Gastrocnemius medialis (tissue), 4 donors: ENCODE results near the gene PACSIN1. TPM values are rescaled to one million over a fixed set of nuclear protein-coding genes. Genes with fewer than 3 reads are reported as not detected.
A peak's percentile ranks its signal among the peaks of the same experiment; 100 is the strongest.

ENCODE experiments used
- ATAC-seq, 2 donors: fragments of 150-250 bp; one replicate each; pipeline ENCODE4 v1.9.1; 2016
- DNase-seq, 2 donors: peaks; one replicate each; pipeline ENCODE4 v3.0.0-alpha.2; 2019
- H3K27ac ChIP-seq, 4 donors: fragments of 200-600 bp; sonication (generic); 1 replicate in 1 of 4; 2 replicates in 3 of 4; pipeline ENCODE4 v1.5.1; 2016 to 2018; ENCODE audit warnings: mild to moderate bottlenecking in 2 of 4, moderate library complexity in 1 of 4
- H3K27me3 ChIP-seq, 3 donors: fragments of 200-600 bp; sonication (generic) in 2 of 3; 1 replicate in 1 of 3; 2 replicates in 2 of 3; pipeline versions ENCODE4 v1.5.1 to v1.6.0; 2016 to 2019; ENCODE audit warnings: mild to moderate bottlenecking in 1 of 3, moderate library complexity in 1 of 3
- H3K36me3 ChIP-seq, 2 donors: fragments of 200-600 bp; sonication (generic) in 1 of 2; one replicate each; pipeline ENCODE4 v1.5.1; 2017 to 2018
- H3K4me1 ChIP-seq, 2 donors: fragments of 200-600 bp; sonication (generic) in 1 of 2; one replicate each; pipeline ENCODE4 v1.5.1; 2016 to 2017; ENCODE audit warnings: mild to moderate bottlenecking in 2 of 2
- H3K4me3 ChIP-seq, 4 donors: fragments of 200-600 bp; sonication (generic) in 3 of 4; 1 replicate in 1 of 4; 2 replicates in 3 of 4; pipeline ENCODE4 v1.5.1; 2016 to 2019; ENCODE audit warnings: mild to moderate bottlenecking in 2 of 4
- H3K9me3 ChIP-seq, 3 donors: fragments of 200-600 bp; sonication (generic) in 2 of 3; 1 replicate in 1 of 3; 2 replicates in 2 of 3; pipeline ENCODE4 v1.5.1; 2016 to 2019
- POLR2A ChIP-seq, 2 donors: fragments of 450-650 bp; IDR thresholded peaks; one replicate each; pipeline ENCODE4 v1.6.1; 2017; ENCODE audit warnings: antibody characterized with exemption in 2 of 2, mild to moderate bottlenecking in 2 of 2, moderate library complexity in 2 of 2
- in situ Hi-C, 4 donors: fragments of 200-750 bp; cut with MboI; loops; one replicate each; pipeline versions ENCODE4 v1.15.0 to v1.8.0; 2017; ENCODE audit warnings: low sequenced_read_pairs in 4 of 4
- intact Hi-C: fragments of 100-400 bp; cut with DNase I; formaldehyde crosslinking; loops from one replicate; pipeline ENCODE4 v1.15.1; 2023; ENCODE audit warnings: low total_unique reads
- total RNA-seq, 4 donors: library from RNA; depleted of rRNA; stranded (reverse); fragments of >200 nt; gene quantifications; one replicate each; pipeline versions ENCODE4 v1.1.0 to v1.2.3, GENCODE V29; 2016
- TF ChIP-seq, protein P1 (sequence below), 5 experiments: fragments of 450-650 bp in 3 of 5; fragments of 200-600 bp in 2 of 5; sonication (generic) in 2 of 5; IDR thresholded peaks in 4 of 5; conservative IDR thresholded peaks in 1 of 5; 1 replicate in 4 of 5; 2 replicates in 1 of 5; pipeline ENCODE4 v1.5.1; 2016 to 2019; ENCODE audit warnings: antibody characterized with exemption in 5 of 5, mild to moderate bottlenecking in 3 of 5, moderate library complexity in 3 of 5

PACSIN1 gene
- total RNA-seq, 4 donors from 2014 or later, result not detected

DNA sequence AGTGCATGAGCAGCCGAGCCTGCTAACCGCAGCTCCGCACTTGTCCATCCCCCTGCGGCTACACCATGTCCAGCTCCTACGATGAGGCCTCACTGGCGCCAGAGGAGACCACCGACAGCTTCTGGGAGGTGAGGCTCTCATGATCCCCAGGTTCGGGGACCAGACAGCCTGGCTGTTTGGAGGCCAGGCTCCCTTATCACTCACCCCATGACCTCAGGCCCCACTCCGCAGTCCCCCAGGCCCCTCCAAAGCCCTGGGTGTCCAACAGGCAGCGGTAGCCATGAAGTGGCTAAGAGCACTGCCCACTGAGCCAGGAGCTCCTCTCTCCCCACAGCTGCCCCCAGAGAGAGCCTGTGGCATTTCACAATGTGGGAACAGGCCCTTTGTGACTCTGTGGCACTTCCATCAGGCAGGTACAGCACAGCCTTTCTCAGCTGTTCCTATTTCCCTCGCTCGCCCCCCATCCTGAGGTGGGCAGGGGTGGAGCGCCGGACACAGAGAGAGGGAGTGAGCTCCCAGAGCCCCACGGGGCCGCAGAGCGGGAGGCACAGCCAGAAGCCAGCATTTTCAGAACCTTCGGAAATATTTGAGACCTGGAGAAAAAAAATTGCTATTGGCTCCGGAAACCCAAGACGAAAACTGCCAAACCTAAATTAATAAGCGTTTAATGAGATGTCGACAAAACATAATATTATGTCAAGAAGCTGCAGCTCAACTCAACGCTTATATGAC lies 60.5 kb downstream of the PACSIN1 start:
- Histone ChIP-seq H3K9me3 (no peaks in the 10 kb centered on the region), H3K4me3 (peak overlapping the region; percentile 34 to 48 (median 43)), H3K27me3 (no peaks in the 10 kb centered on the region), H3K27ac (peak overlapping the region; percentile 67 to 78 (median 69)), H3K36me3 (no peaks in the 10 kb centered on the region), H3K4me1 (peaks cover 6 to 10% of the 10 kb centered on the region in 2 donors)
- no peak for TF ChIP-seq POLR2A (IDR thresholded peaks at IDR 0.05)
- TF ChIP-seq, protein P1, sequence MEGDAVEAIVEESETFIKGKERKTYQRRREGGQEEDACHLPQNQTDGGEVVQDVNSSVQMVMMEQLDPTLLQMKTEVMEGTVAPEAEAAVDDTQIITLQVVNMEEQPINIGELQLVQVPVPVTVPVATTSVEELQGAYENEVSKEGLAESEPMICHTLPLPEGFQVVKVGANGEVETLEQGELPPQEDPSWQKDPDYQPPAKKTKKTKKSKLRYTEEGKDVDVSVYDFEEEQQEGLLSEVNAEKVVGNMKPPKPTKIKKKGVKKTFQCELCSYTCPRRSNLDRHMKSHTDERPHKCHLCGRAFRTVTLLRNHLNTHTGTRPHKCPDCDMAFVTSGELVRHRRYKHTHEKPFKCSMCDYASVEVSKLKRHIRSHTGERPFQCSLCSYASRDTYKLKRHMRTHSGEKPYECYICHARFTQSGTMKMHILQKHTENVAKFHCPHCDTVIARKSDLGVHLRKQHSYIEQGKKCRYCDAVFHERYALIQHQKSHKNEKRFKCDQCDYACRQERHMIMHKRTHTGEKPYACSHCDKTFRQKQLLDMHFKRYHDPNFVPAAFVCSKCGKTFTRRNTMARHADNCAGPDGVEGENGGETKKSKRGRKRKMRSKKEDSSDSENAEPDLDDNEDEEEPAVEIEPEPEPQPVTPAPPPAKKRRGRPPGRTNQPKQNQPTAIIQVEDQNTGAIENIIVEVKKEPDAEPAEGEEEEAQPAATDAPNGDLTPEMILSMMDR (IDR thresholded peaks at IDR 0.05 in 4 of 5, conservative IDR thresholded peaks at IDR 0.05 in 1 of 5), result no peak
- intact Hi-C loops, result loop anchor here (2.0 to 5.0 kb wide), 4 partner anchors 64 to 361 kb away; partner anchors contain the start of genes ANKS1A, ILRUN, SNRPC and TAF11
- ATAC-seq (no peak), DNase-seq (no peak)
- in situ Hi-C loops, result loop anchor here (5.0 to 10.0 kb wide), 3 partner anchors 78 to 86 kb away; no protein-coding TSS in a partner anchor

DNA sequence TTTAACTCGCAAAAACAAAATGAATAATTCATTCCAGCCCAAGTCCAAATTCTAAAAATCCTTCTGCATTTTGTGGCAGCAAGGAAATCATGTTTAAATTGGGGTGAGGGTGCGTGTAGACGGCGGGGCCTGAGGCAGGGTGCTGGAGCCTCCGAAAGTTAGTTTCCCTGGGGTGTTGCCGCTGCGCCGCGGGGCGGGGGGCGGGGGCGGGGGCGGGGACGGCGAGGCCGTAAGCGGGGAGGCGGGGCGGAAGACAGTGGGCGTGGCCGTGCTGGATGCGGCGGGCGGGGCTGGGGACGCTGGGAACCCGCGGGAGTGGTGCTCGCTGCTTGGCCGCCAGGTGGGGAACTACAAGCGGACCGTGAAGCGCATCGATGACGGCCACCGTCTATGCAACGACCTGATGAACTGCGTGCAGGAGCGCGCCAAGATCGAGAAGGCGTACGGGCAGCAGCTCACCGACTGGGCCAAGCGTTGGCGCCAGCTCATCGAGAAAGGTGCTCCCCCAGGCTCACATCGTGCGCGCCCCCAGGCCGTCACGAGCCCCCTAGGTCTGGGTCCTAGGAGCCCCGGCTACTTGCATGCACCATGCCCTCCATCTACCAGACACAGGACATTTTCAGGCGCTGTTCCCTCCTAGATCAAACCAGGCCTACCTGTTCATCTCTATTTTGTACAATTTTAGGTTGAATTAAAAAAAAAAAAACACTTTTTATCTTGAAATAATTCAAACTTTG lies 61.3 kb downstream of the PACSIN1 start:
- no peaks in the 10 kb centered on the region for H3K36me3 ChIP-seq
- no peaks in the 10 kb centered on the region for H3K27me3 ChIP-seq
- ATAC-seq, result peak; percentile 84 to 86
- peak; percentile 92 to 93 for DNase-seq
- TF ChIP-seq, protein P1 (IDR thresholded peaks at IDR 0.05 in 4 of 5, conservative IDR thresholded peaks at IDR 0.05 in 1 of 5), result peak; percentile 71 to 89 (median 80)
- TF ChIP-seq POLR2A (IDR thresholded peaks at IDR 0.05), result no peak
- intact Hi-C loops (loop anchor here (1.0 to 5.0 kb wide), 6 partner anchors 65 to 360 kb away; partner anchors contain the start of genes ANKS1A, ILRUN, SNRPC and TAF11), in situ Hi-C loops (loop anchor here (5.0 to 10.0 kb wide), 3 partner anchors 78 to 85 kb away; no protein-coding TSS in a partner anchor)
- H3K27ac ChIP-seq, result peak overlapping the region; percentile 67 to 78 (median 69)
- H3K9me3 ChIP-seq, result no peaks in the 10 kb centered on the region
- peak overlapping the region; percentile 34 to 48 (median 43) for H3K4me3 ChIP-seq
- peaks cover 6 to 10% of the 10 kb centered on the region in 2 donors for H3K4me1 ChIP-seq

DNA sequence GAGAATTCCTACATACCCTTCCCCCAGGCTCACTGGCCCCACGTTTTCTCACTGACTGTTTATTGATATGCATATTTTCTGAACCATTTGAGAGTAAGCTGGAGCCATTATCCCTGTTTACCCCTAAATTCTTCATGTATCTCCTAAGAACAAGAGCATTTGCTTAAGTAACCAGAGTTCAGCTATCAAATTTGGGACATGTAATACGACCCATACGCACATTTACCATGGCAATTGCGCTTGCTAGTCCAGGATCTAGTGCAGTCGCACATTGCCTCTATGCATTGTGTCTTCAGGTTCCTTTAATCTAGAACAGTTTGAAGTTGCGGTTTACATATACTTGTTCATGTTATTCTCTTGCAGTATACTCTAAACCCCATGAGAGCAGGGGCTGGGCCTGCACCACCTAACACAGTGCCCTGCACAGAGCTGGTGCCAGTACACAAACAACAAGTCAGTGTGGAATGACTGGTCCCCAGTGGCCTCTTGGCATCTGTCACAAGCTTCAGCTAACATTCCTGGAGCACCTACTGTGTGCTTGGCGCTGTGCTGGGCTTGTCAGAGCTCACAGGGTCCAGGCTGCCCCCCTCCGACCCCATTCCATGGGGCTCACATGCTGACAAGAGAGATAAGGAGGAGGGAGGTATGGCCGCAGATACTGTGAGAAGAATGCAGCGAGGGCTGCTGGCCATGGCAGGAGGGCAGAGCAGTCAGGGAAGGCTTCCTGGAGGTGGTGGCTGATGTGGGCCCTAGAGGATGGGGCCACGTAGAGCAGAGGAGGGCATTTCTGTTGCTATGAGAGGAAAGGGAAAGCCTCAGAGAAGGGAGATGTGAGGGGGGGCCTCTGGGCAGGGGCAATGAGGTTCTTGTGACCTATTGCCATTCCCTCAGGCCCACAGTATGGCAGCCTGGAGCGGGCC lies 62.1 kb downstream of the PACSIN1 start:
- Histone ChIP-seq H3K9me3 (no peaks in the 10 kb centered on the region), H3K27me3 (no peaks in the 10 kb centered on the region), H3K4me3 (no peak overlapping the region), H3K27ac (no peak overlapping the region), H3K36me3 (no peaks in the 10 kb centered on the region), H3K4me1 (peaks cover 6 to 10% of the 10 kb centered on the region in 2 donors)
- intact Hi-C loops, result loop anchor here (1.0 to 5.0 kb wide), 6 partner anchors 66 to 359 kb away; partner anchors contain the start of genes ANKS1A, ILRUN, SNRPC and TAF11
- ATAC-seq, result no peak
- in situ Hi-C loops, result loop anchor here (5.0 to 10.0 kb wide), 3 partner anchors 77 to 84 kb away; no protein-coding TSS in a partner anchor
- DNase-seq, result no peak
- TF ChIP-seq, protein P1 (IDR thresholded peaks at IDR 0.05 in 4 of 5, conservative IDR thresholded peaks at IDR 0.05 in 1 of 5), result no peak
- no peak for TF ChIP-seq POLR2A (IDR thresholded peaks at IDR 0.05)
